GM12801 (cell line): ENCODE data around the gene SMIM1.

Experiments
- TF ChIP-seq, protein P1 (sequence below): IDR thresholded peaks from one replicate; pipeline ENCODE4 v1.5.1; 2011; ENCODE audit warnings: control low read depth; ENCODE audit not compliant: insufficient read length; ENCODE audit errors: extremely low read depth

SMIM1 gene

DNA sequence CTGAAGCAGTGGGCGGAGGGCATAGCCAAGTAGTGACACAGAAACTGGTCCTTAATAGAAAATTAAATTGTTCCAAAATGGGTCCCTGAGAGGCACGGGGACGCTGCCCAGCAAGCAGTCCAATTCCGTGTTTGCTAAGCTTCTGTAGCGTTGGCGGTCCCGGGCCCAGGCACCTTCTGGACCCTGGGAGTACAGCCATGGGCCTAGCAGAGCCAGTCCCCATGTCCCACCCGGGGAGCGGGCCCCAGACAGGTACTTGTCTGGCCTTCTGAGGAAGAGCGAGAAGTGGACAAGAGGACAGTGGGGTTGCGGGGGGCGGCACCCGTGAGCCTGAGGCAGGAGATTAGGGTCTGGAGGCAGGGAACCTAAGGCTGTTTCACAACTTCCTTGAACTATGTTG, 31.8 kb upstream of the SMIM1 start:
- TF ChIP-seq, protein P1, sequence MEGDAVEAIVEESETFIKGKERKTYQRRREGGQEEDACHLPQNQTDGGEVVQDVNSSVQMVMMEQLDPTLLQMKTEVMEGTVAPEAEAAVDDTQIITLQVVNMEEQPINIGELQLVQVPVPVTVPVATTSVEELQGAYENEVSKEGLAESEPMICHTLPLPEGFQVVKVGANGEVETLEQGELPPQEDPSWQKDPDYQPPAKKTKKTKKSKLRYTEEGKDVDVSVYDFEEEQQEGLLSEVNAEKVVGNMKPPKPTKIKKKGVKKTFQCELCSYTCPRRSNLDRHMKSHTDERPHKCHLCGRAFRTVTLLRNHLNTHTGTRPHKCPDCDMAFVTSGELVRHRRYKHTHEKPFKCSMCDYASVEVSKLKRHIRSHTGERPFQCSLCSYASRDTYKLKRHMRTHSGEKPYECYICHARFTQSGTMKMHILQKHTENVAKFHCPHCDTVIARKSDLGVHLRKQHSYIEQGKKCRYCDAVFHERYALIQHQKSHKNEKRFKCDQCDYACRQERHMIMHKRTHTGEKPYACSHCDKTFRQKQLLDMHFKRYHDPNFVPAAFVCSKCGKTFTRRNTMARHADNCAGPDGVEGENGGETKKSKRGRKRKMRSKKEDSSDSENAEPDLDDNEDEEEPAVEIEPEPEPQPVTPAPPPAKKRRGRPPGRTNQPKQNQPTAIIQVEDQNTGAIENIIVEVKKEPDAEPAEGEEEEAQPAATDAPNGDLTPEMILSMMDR: no peak

DNA sequence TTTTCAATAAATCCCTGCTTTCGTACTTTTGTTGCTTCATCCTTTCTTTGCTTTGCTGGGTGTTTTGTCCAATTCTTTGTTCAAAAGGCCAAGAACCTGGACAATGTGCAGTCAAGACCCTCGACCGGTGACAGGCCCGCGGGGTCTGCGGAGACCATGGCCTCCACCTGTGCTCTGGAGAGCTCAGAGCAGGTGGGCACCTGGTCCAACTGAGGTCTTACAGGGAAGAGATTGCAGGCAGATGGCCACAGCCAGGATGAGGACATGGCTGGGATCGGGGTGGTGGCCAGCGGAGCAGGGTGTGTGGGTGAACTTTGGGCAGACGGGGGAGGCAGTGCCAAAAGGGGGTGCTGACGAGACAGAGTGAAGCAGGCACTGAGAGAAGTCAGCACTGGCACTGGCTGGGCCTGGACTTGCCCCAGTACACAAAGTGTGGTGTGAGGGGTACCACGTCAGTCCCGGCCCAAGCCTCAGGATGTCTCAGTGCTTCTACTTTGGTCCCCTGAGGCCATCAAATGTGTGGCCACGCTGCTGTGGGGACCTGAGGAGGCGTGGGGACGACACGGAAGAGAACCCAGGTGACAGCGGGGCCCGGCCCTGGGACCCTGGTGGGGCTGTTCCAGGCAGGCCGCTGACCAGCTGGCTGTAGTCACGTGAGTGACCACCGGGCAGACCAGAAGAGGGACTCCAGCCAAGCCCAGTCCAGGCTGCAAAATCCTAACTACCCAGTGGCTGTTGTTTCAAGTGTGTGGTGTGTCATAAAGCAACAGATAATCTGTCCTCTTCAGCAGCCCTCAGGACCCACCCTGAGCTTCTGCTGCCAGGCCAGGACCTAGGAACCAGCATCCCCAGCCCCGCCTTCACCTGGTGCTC, 30.7 kb upstream of the SMIM1 start:
- TF ChIP-seq, protein P1: no peak

DNA sequence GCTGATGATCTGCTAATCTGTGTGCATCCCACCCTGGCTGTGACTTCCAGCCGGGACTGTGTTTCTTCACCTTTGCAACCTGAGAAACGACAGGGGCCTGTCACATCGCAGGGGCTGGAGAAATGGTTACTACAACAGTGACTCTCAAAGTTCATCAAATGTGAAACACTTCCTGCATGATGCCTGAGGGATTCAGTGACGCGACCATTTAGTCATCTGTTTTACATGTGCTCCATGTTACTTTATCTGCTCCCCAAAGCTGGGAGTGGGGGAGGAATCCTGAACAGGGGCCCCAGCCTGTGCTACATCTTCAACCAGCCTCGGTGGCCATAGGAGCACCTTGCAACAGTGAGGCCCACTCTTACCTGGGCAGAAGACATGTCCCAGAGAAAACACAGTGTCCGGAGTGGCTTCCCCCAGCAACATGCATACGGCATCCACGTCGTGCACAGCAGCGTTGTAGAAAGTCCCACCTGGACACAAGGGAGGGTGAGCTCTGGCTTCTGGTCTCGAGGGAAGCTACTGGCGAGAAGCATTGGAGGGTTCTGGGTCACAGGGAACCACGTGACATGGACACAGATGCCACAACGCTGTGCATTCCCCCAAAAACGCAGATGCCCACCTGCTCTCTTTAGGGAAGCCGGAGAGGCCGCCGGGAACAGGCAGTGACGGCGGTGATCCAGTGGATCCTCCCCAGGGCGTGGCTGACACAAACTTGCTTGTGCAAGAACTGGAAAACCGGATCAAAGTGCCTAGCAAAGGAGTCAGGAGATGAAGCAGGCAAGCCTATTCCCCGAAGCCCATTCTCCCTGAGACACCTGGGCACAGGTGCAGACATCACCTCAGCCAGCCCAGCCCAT, 29.9 kb upstream of the SMIM1 start:
- TF ChIP-seq, protein P1: no peak

DNA sequence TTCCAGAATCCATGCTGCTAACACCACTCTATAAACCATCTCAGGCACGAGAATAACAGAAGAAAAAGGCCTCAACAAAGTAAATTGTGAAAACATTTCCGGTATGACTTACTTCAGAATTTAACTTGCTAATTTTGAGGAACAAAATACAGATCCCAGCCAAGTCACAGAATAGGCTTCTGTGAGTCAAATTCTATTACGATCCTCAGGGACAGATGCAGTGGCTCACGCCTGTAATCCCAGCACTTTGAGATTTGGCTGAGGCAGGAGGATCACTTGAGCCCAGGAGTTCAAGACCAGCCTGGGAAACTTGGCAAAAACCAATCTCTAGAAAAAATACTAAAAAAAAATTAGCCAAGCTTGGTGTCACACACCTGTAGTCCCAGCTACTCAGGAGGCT, 29.1 kb upstream of the SMIM1 start:
- TF ChIP-seq, protein P1: no peak

DNA sequence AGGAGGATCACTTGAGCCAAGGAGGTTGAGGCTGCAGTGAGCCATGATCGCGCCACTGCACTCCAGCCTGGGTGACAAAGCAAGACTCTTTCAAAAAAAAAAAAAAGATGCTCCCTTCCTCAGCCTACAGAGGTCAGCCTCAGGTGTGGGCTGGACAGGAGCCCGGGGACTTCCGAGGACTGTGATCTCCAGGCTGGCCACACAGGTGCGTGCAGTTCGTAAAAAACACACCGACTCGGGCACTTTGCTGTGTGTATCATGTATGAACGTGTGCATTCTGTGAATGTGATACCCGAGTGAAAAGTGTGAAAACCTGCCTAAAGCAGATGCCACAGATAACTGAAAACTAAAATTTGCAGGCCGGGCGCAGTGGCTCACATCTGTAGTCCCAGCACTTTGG, 28.7 kb upstream of the SMIM1 start:
- TF ChIP-seq, protein P1: no peak

DNA sequence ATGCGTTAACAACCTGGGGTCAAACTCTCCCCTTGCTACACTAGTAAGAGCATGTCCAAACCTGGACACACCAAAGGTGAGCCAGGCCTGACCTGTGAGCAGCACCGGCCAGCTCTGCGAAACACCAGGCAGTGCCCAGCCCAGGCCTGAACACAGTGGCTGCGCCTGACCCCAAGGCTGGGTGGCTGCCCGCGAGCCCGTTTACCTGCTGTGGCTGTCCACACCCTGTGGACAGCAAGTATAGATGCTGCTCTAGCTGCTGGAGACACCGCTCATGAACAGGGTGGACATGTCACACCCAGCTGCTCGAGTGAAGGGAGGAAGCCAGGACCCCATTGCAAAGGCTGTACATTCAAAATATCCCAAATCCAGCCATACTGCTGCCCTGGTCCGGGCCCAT, 27.9 kb upstream of the SMIM1 start:
- TF ChIP-seq, protein P1: no peak

DNA sequence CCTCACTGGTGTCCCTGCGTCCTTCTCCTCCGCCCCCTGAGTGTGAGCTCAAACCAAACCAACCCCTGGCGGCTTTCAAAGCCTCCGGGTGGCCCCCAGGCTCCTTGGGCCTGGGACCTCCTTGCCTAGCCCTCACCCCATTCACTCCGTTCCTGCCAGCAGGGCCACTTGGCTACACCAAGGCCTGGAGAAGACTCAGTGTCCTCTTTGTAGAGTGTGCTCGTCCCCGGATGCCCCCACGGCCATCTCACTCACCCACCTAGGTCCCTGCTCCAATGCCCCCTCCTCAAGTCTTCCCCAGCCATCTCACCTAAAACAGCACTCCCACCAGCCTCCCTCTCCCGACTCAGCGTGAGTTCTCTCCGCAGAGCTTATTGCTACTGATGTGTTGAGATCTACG, 27.5 kb upstream of the SMIM1 start:
- TF ChIP-seq, protein P1: no peak
